AG09309 (cell line): ENCODE measurements around the gene TBL1XR1.

Experiments
- DNase-seq: peaks from one replicate; pipeline ENCODE4 v3.0.0-alpha.2; 2010; ENCODE audit warnings: low read depth
- H3K4me3 ChIP-seq: 2 replicates; pipeline ENCODE4 v1.5.1; 2011; ENCODE audit warnings: mild to moderate bottlenecking, low read depth, low read length, moderate library complexity; ENCODE audit not compliant: control insufficient read depth
- TF ChIP-seq, protein P1 (sequence below): IDR thresholded peaks from 2 replicates; pipeline ENCODE4 v1.5.1; 2011; ENCODE audit warnings: mild to moderate bottlenecking, low read depth, low read length, inconsistent platforms; ENCODE audit not compliant: insufficient read depth, control insufficient read depth; ENCODE audit errors: missing control alignments

TBL1XR1 gene

DNA sequence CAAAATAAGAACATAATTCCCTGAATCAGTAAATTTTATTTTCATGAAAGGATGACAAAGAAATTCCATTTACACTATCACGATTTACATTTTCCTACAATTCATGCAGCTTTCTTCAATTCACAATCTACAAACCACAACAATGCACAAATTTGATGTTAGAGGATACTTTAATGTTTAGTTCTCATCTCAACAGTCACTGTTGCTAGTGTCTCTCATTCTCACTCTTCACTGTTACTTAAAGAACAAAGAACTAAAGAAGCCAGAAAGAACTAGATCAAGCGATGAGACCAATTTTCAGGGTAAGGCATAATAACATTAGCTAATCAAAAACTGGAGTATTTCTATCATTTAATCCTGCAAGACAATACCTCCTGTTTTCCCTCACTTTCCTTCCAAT lies 73.5 kb downstream of the TBL1XR1 start:
- TF ChIP-seq, protein P1, sequence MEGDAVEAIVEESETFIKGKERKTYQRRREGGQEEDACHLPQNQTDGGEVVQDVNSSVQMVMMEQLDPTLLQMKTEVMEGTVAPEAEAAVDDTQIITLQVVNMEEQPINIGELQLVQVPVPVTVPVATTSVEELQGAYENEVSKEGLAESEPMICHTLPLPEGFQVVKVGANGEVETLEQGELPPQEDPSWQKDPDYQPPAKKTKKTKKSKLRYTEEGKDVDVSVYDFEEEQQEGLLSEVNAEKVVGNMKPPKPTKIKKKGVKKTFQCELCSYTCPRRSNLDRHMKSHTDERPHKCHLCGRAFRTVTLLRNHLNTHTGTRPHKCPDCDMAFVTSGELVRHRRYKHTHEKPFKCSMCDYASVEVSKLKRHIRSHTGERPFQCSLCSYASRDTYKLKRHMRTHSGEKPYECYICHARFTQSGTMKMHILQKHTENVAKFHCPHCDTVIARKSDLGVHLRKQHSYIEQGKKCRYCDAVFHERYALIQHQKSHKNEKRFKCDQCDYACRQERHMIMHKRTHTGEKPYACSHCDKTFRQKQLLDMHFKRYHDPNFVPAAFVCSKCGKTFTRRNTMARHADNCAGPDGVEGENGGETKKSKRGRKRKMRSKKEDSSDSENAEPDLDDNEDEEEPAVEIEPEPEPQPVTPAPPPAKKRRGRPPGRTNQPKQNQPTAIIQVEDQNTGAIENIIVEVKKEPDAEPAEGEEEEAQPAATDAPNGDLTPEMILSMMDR: no peak
- DNase-seq: no peak
- no peak overlapping the region for H3K4me3 ChIP-seq

GRCh38 chr3:177122183-177122856 lies 75.0 kb downstream of the TBL1XR1 start:
- TF ChIP-seq, protein P1: no peak
- no peak for DNase-seq
- no peak overlapping the region for H3K4me3 ChIP-seq

- no peak overlapping the region for H3K4me3 ChIP-seq
- TF ChIP-seq, protein P1: no peak
- DNase-seq: no peak
Observed at GRCh38 chr3:177119829-177120228, 77.5 kb downstream of the TBL1XR1 start.

GRCh38 chr3:177114253-177114652 lies 83.0 kb downstream of the TBL1XR1 start:
- TF ChIP-seq, protein P1: no peak
- no peak for DNase-seq
- no peak overlapping the region for H3K4me3 ChIP-seq

DNA sequence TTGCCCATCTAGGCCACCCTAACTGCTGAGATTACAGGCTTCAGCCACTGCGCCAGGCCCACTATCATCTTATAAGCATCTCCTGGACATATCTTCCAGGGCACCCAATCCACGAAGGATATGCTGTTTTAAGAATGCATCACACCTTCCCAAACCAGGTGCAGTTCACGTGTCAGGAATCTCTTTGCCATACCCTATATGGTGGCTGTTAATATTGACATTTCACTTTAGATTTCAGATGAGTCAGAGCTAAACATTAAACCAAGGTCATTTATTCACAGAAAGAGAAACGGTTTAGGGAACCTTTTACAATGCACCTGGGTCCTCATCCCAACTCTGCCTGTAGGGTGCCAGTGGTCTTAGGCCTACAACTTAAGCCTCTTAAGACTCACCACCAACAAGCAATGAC lies 85.7 kb downstream of the TBL1XR1 start:
- no peak for DNase-seq
- TF ChIP-seq, protein P1: no peak
- H3K4me3 ChIP-seq: no peak overlapping the region

DNA sequence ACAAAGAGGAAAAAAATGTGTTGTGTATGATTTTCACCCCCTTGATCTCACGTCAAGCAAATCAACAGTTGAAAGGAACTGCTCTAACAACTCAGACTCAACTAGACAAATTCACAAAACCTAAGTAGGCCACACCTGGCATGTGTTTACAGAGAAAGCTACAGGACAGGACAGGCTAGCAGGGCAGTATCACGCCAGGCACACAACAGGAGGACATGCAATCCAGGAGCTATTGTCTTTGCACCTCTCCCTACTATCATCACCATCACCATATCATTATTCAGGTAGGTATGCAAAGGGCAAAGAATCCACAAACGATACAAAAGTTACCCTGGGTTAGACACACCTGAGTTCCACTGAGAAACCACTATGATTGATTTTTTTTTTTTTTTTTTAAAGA lies 86.4 kb downstream of the TBL1XR1 start:
- no peak for DNase-seq
- TF ChIP-seq, protein P1: no peak
- H3K4me3 ChIP-seq: no peak overlapping the region

- TF ChIP-seq, protein P1: no peak
- no peak overlapping the region for H3K4me3 ChIP-seq
- DNase-seq: no peak
Observed at GRCh38 chr3:177110386-177110785, 86.9 kb downstream of the TBL1XR1 start.
